Measurements from ENCODE around the gene MAIP1.

- TF ChIP-seq CTCF (conservative IDR thresholded peaks at IDR 0.05) (no peak), ZFX (IDR thresholded peaks at IDR 0.05) (no peak)
Observed at GRCh38 chr2:199972088-199972626, 16.8 kb downstream of the MAIP1 start.

Measured in C4-2B (cell line).